ENCODE results near the gene SGK1. TPM values are rescaled to one million over a fixed set of nuclear protein-coding genes. Genes with fewer than 3 reads are reported as not detected.

Gene SGK1
- polyA plus RNA-seq, 1 donor (not counting 4 experiments of a cell fraction or from before 2014, with no cell fraction given), result 156 TPM

- DNase-seq (ENCODE audit: low read depth, low spot score) (no peak), FAIRE-seq (no peak)
- no peak overlapping the region for H3K27ac ChIP-seq (ENCODE audit: control insufficient read depth, insufficient read depth, low read length)
- no peak overlapping the region for H3K9ac ChIP-seq (ENCODE audit: control insufficient read depth, extremely low read depth, insufficient read depth, low read length)
- H3K36me3 ChIP-seq (ENCODE audit: control insufficient read depth in 2 of 2, extremely low read depth in 1 of 2, insufficient read depth in 2 of 2, low read length in 2 of 2), result no peaks in the 10 kb centered on the region
- H3K79me2 ChIP-seq (ENCODE audit: control insufficient read depth, insufficient read depth, low read length), result no peaks in the 10 kb centered on the region
- H2AFZ ChIP-seq (ENCODE audit: control insufficient read depth, low read length), result no peak overlapping the region
- no peaks in the 10 kb centered on the region for H4K20me1 ChIP-seq (ENCODE audit: control insufficient read depth, extremely low read depth, insufficient read depth, low read length)
- no peaks in the 10 kb centered on the region for H3K27me3 ChIP-seq (ENCODE audit: control insufficient read depth, extremely low read depth, insufficient read depth, low read length)
- H3K4me3 ChIP-seq (ENCODE audit: control insufficient read depth in 2 of 3, extremely low read depth in 1 of 3, insufficient read depth in 2 of 3, low read depth in 1 of 3, low read length in 3 of 3), result no peak overlapping the region
- H3K9me3 ChIP-seq (ENCODE audit: control insufficient read depth, low read depth, low read length), result no peaks in the 10 kb centered on the region
- TF ChIP-seq CTCF (optimal IDR thresholded peaks at IDR 0.05 in 1 of 3, IDR thresholded peaks at IDR 0.05 in 1 of 3, conservative IDR thresholded peaks at IDR 0.05 in 1 of 3; ENCODE audit: extremely low read depth in 1 of 3, insufficient read depth in 2 of 3, low read length in 3 of 3), result no peak
- TF ChIP-seq EZH2 (IDR thresholded peaks at IDR 0.05; ENCODE audit: low read length), result no peak
- H3K9me1 ChIP-seq (ENCODE audit: control insufficient read depth, extremely low read depth, insufficient read depth, low read length), result no peaks in the 10 kb centered on the region
- H3K4me2 ChIP-seq (ENCODE audit: control insufficient read depth, extremely low read depth, insufficient read depth, low read depth, low read length), result no peak overlapping the region
- dilution Hi-C loops (cut with MboI; ENCODE audit: extremely low pct_ligation_motif_present, low sequenced_read_pairs), result no loop called here
- no peaks in the 10 kb centered on the region for H3K4me1 ChIP-seq (ENCODE audit: control insufficient read depth, extremely low read depth, insufficient read depth, low read length)
These were observed 121.2 kb downstream of the SGK1 start for GRCh38 chr6:134196568-134197193.

GRCh38 chr6:134195985-134196384 lies 121.9 kb downstream of the SGK1 start:
- Histone ChIP-seq H3K27me3 (ENCODE audit: control insufficient read depth, extremely low read depth, insufficient read depth, low read length) (no peaks in the 10 kb centered on the region), H3K36me3 (ENCODE audit: control insufficient read depth in 2 of 2, extremely low read depth in 1 of 2, insufficient read depth in 2 of 2, low read length in 2 of 2) (no peaks in the 10 kb centered on the region), H3K4me3 (ENCODE audit: control insufficient read depth in 2 of 3, extremely low read depth in 1 of 3, insufficient read depth in 2 of 3, low read depth in 1 of 3, low read length in 3 of 3) (no peak overlapping the region), H3K79me2 (ENCODE audit: control insufficient read depth, insufficient read depth, low read length) (no peaks in the 10 kb centered on the region), H3K9ac (ENCODE audit: control insufficient read depth, extremely low read depth, insufficient read depth, low read length) (no peak overlapping the region), H3K9me3 (ENCODE audit: control insufficient read depth, low read depth, low read length) (no peaks in the 10 kb centered on the region), H3K27ac (ENCODE audit: control insufficient read depth, insufficient read depth, low read length) (no peak overlapping the region), H4K20me1 (ENCODE audit: control insufficient read depth, extremely low read depth, insufficient read depth, low read length) (no peaks in the 10 kb centered on the region), H3K4me1 (ENCODE audit: control insufficient read depth, extremely low read depth, insufficient read depth, low read length) (no peaks in the 10 kb centered on the region), H3K4me2 (ENCODE audit: control insufficient read depth, extremely low read depth, insufficient read depth, low read depth, low read length) (no peak overlapping the region), H3K9me1 (ENCODE audit: control insufficient read depth, extremely low read depth, insufficient read depth, low read length) (no peaks in the 10 kb centered on the region), H2AFZ (ENCODE audit: control insufficient read depth, low read length) (no peak overlapping the region)
- TF ChIP-seq EZH2 (IDR thresholded peaks at IDR 0.05; ENCODE audit: low read length) (no peak), CTCF (optimal IDR thresholded peaks at IDR 0.05 in 1 of 3, IDR thresholded peaks at IDR 0.05 in 1 of 3, conservative IDR thresholded peaks at IDR 0.05 in 1 of 3; ENCODE audit: extremely low read depth in 1 of 3, insufficient read depth in 2 of 3, low read length in 3 of 3) (no peak)
- no peak for DNase-seq (ENCODE audit: low read depth, low spot score)
- dilution Hi-C loops (cut with MboI; ENCODE audit: extremely low pct_ligation_motif_present, low sequenced_read_pairs), result no loop called here
- FAIRE-seq, result no peak

All from keratinocyte (primary cell).